Measurements from ENCODE around the gene DNAH9. TPM values are rescaled to one million over a fixed set of nuclear protein-coding genes. Genes with fewer than 3 reads are reported as not detected.
A peak's percentile ranks its signal among the peaks of the same experiment; 100 is the strongest.

Gene DNAH9
- 0.85 and 0.97 TPM in 2 replicates for total RNA-seq (2014; rRNA removed; shearing (Covaris generic))

- Histone ChIP-seq H3K36me3 (replicated peaks; ENCODE audit: control insufficient read depth, insufficient read depth, low read length) (no peaks in the 10 kb centered on the region), H3K4me3 (ENCODE audit: insufficient read depth, low read depth, low read length) (peak within 1 kb of the TSS; percentile 73), H3K27me3 (ENCODE audit: control insufficient read depth, insufficient read depth, low read length) (no peaks in the 10 kb centered on the region; the same call in 1 of the 2 replicates)
- DNase-seq, result peak; percentile 92
These were observed at the start of gene DNAH9 for GRCh38 chr17:11598274-11599221. DNAH9 (plus strand) TSS chr17:11598470; CDS start chr17:11598499, 29 bp downstream.

GRCh38 chr17:11550431-11550830, 47.8 kb upstream of the DNAH9 start:
- Histone ChIP-seq H3K4me3 (ENCODE audit: insufficient read depth, low read depth, low read length) (no peak overlapping the region), H3K36me3 (replicated peaks; ENCODE audit: control insufficient read depth, insufficient read depth, low read length) (no peaks in the 10 kb centered on the region), H3K27me3 (ENCODE audit: control insufficient read depth, insufficient read depth, low read length) (no peaks in the 10 kb centered on the region; the same call in 1 of the 2 replicates)
- DNase-seq, result no peak

GRCh38 chr17:11551442-11551841, 46.8 kb upstream of the DNAH9 start:
- DNase-seq, result no peak
- no peak overlapping the region for H3K4me3 ChIP-seq (ENCODE audit: insufficient read depth, low read depth, low read length)
- no peaks in the 10 kb centered on the region for H3K36me3 ChIP-seq (replicated peaks; ENCODE audit: control insufficient read depth, insufficient read depth, low read length)
- no peaks in the 10 kb centered on the region; the same call in 1 of the 2 replicates for H3K27me3 ChIP-seq (ENCODE audit: control insufficient read depth, insufficient read depth, low read length)

- no peak for DNase-seq
- no peak overlapping the region for H3K4me3 ChIP-seq (ENCODE audit: insufficient read depth, low read depth, low read length)
- H3K36me3 ChIP-seq (replicated peaks; ENCODE audit: control insufficient read depth, insufficient read depth, low read length), result no peaks in the 10 kb centered on the region
- H3K27me3 ChIP-seq (ENCODE audit: control insufficient read depth, insufficient read depth, low read length), result no peaks in the 10 kb centered on the region; the same call in 1 of the 2 replicates
These were observed 45.1 kb upstream of the DNAH9 start for GRCh38 chr17:11553135-11553534.

GRCh38 chr17:11554042-11554441, 44.2 kb upstream of the DNAH9 start:
- DNase-seq, result no peak
- no peaks in the 10 kb centered on the region for H3K36me3 ChIP-seq (replicated peaks; ENCODE audit: control insufficient read depth, insufficient read depth, low read length)
- no peaks in the 10 kb centered on the region; the same call in 1 of the 2 replicates for H3K27me3 ChIP-seq (ENCODE audit: control insufficient read depth, insufficient read depth, low read length)
- H3K4me3 ChIP-seq (ENCODE audit: insufficient read depth, low read depth, low read length), result no peak overlapping the region

GRCh38 chr17:11554542-11554941, 43.7 kb upstream of the DNAH9 start:
- no peaks in the 10 kb centered on the region for H3K36me3 ChIP-seq (replicated peaks; ENCODE audit: control insufficient read depth, insufficient read depth, low read length)
- no peak for DNase-seq
- H3K27me3 ChIP-seq (ENCODE audit: control insufficient read depth, insufficient read depth, low read length), result no peaks in the 10 kb centered on the region; the same call in 1 of the 2 replicates
- no peak overlapping the region for H3K4me3 ChIP-seq (ENCODE audit: insufficient read depth, low read depth, low read length)

GRCh38 chr17:11555530-11555929, 42.7 kb upstream of the DNAH9 start:
- Histone ChIP-seq H3K36me3 (replicated peaks; ENCODE audit: control insufficient read depth, insufficient read depth, low read length) (no peaks in the 10 kb centered on the region), H3K4me3 (ENCODE audit: insufficient read depth, low read depth, low read length) (no peak overlapping the region), H3K27me3 (ENCODE audit: control insufficient read depth, insufficient read depth, low read length) (no peaks in the 10 kb centered on the region; the same call in 1 of the 2 replicates)
- DNase-seq, result no peak

GRCh38 chr17:11557727-11558452, 40.4 kb upstream of the DNAH9 start:
- Histone ChIP-seq H3K36me3 (replicated peaks; ENCODE audit: control insufficient read depth, insufficient read depth, low read length) (no peaks in the 10 kb centered on the region), H3K27me3 (ENCODE audit: control insufficient read depth, insufficient read depth, low read length) (no peaks in the 10 kb centered on the region; the same call in 1 of the 2 replicates), H3K4me3 (ENCODE audit: insufficient read depth, low read depth, low read length) (no peak overlapping the region)
- peak; percentile 26 for DNase-seq

GRCh38 chr17:11558681-11559234, 39.5 kb upstream of the DNAH9 start:
- Histone ChIP-seq H3K36me3 (replicated peaks; ENCODE audit: control insufficient read depth, insufficient read depth, low read length) (no peaks in the 10 kb centered on the region), H3K27me3 (ENCODE audit: control insufficient read depth, insufficient read depth, low read length) (no peaks in the 10 kb centered on the region; the same call in 1 of the 2 replicates), H3K4me3 (ENCODE audit: insufficient read depth, low read depth, low read length) (no peak overlapping the region)
- peak; percentile 42 for DNase-seq

- H3K27me3 ChIP-seq (ENCODE audit: control insufficient read depth, insufficient read depth, low read length), result no peaks in the 10 kb centered on the region
These were observed 38.7 kb upstream of the DNAH9 start for GRCh38 chr17:11559601-11560000.

GRCh38 chr17:11561281-11561680, 37.0 kb upstream of the DNAH9 start:
- Histone ChIP-seq H3K27me3 (ENCODE audit: control insufficient read depth, insufficient read depth, low read length) (no peaks in the 10 kb centered on the region), H3K4me3 (ENCODE audit: insufficient read depth, low read depth, low read length) (no peak overlapping the region), H3K36me3 (replicated peaks; ENCODE audit: control insufficient read depth, insufficient read depth, low read length) (no peaks in the 10 kb centered on the region)
- DNase-seq, result no peak

More at GRCh38 chr17:11559601-11560000, 38.7 kb upstream of the DNAH9 start:
- Histone ChIP-seq H3K36me3 (replicated peaks; ENCODE audit: control insufficient read depth, insufficient read depth, low read length) (no peaks in the 10 kb centered on the region), H3K4me3 (ENCODE audit: insufficient read depth, low read depth, low read length) (no peak overlapping the region)
- no peak for DNase-seq

GRCh38 chr17:11561702-11562101, 36.6 kb upstream of the DNAH9 start:
- Histone ChIP-seq H3K4me3 (ENCODE audit: insufficient read depth, low read depth, low read length) (no peak overlapping the region), H3K36me3 (replicated peaks; ENCODE audit: control insufficient read depth, insufficient read depth, low read length) (no peaks in the 10 kb centered on the region)
- DNase-seq, result no peak

GRCh38 chr17:11564589-11565380, 33.5 kb upstream of the DNAH9 start:
- Histone ChIP-seq H3K36me3 (replicated peaks; ENCODE audit: control insufficient read depth, insufficient read depth, low read length) (no peaks in the 10 kb centered on the region), H3K4me3 (ENCODE audit: insufficient read depth, low read depth, low read length) (no peak overlapping the region), H3K27me3 (ENCODE audit: control insufficient read depth, insufficient read depth, low read length) (no peaks in the 10 kb centered on the region)
- DNase-seq, result no peak

More at GRCh38 chr17:11561702-11562101, 36.6 kb upstream of the DNAH9 start:
- H3K27me3 ChIP-seq (ENCODE audit: control insufficient read depth, insufficient read depth, low read length), result no peaks in the 10 kb centered on the region

- no peak for DNase-seq
- H3K4me3 ChIP-seq (ENCODE audit: insufficient read depth, low read depth, low read length), result no peak overlapping the region
- no peaks in the 10 kb centered on the region for H3K27me3 ChIP-seq (ENCODE audit: control insufficient read depth, insufficient read depth, low read length)
- H3K36me3 ChIP-seq (replicated peaks; ENCODE audit: control insufficient read depth, insufficient read depth, low read length), result no peaks in the 10 kb centered on the region
These were observed 32.7 kb upstream of the DNAH9 start for GRCh38 chr17:11565591-11565990.
